ENCODE measurements around the gene GAS7. TPM values are rescaled to one million over a fixed set of nuclear protein-coding genes. Genes with fewer than 3 reads are reported as not detected.
"Not testable (repeated sequence)": the region's sequence is repeated elsewhere in the genome, so short reads cannot be mapped to it uniquely, and the experiment has no call there.

The GAS7 gene
- total RNA-seq, 1 experiment from 2014 or later, result 12.3 TPM

GRCh38 chr17:9922012-9922848 is 276.2 kb downstream of the GAS7 start (continued):
- no peak for TF ChIP-seq GTF2I (CRISPR knock-in tag; conservative IDR thresholded peaks at IDR 0.05)

GRCh38 chr17:9921216-9921615 is 277.2 kb downstream of the GAS7 start:
- H3K36me3 Mint-ChIP-seq; H3K27me3 Mint-ChIP-seq (ENCODE audit: low read depth); ATAC-seq; H3K4me3 Mint-ChIP-seq; H3K9me3 Mint-ChIP-seq; H3K27ac Mint-ChIP-seq; DNase-seq (ENCODE audit: low spot score); H3K4me1 Mint-ChIP-seq; POLR2A ChIA-PET: not testable (repeated sequence)
- CTCF ChIA-PET, result interaction anchor here (0.9 to 1.6 kb wide), 3 partner anchors 8 to 31 kb away, joined by 3 to 6 read pairs (median 5); partner anchors contain the start of gene RCVRN

- CTCF ChIA-PET, result interaction anchor here (0.9 to 1.0 kb wide), 2 partner anchors 10 to 11 kb away, joined by 3 to 4 read pairs; no protein-coding TSS in a partner anchor
- no peak for TF ChIP-seq ZNF396 (CRISPR knock-in tag; IDR thresholded peaks at IDR 0.05; ENCODE audit: borderline replicate concordance)
- TF ChIP-seq IRF1 (CRISPR knock-in tag; IDR thresholded peaks at IDR 0.05), result no peak
- TF ChIP-seq RORB (CRISPR knock-in tag; IDR thresholded peaks at IDR 0.05), result no peak
- TF ChIP-seq, protein P1, sequence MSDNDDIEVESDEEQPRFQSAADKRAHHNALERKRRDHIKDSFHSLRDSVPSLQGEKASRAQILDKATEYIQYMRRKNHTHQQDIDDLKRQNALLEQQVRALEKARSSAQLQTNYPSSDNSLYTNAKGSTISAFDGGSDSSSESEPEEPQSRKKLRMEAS (CRISPR knock-in tag; IDR thresholded peaks at IDR 0.05), result no peak
- TF ChIP-seq, protein P2, sequence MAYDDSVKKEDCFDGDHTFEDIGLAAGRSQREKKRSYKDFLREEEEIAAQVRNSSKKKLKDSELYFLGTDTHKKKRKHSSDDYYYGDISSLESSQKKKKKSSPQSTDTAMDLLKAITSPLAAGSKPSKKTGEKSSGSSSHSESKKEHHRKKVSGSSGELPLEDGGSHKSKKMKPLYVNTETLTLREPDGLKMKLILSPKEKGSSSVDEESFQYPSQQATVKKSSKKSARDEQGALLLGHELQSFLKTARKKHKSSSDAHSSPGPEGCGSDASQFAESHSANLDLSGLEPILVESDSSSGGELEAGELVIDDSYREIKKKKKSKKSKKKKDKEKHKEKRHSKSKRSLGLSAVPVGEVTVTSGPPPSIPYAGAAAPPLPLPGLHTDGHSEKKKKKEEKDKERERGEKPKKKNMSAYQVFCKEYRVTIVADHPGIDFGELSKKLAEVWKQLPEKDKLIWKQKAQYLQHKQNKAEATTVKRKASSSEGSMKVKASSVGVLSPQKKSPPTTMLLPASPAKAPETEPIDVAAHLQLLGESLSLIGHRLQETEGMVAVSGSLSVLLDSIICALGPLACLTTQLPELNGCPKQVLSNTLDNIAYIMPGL (CRISPR knock-in tag; IDR thresholded peaks at IDR 0.05), result no peak
- no peak for TF ChIP-seq SMAD3 (CRISPR knock-in tag; IDR thresholded peaks at IDR 0.05; ENCODE audit: borderline replicate concordance)
- TF ChIP-seq ZNF232 (CRISPR knock-in tag; IDR thresholded peaks at IDR 0.05), result no peak
- TF ChIP-seq, protein P3, sequence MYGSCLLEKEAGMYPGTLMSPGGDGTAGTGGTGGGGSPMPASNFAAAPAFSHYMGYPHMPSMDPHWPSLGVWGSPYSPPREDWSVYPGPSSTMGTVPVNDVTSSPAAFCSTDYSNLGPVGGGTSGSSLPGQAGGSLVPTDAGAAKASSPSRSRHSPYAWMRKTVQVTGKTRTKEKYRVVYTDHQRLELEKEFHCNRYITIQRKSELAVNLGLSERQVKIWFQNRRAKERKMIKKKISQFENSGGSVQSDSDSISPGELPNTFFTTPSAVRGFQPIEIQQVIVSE (CRISPR knock-in tag; IDR thresholded peaks at IDR 0.05; ENCODE audit: borderline replicate concordance), result no peak
- TF ChIP-seq CTCF (IDR thresholded peaks at IDR 0.05), result no peak
- no peak for TF ChIP-seq FOXP1 (CRISPR knock-in tag; IDR thresholded peaks at IDR 0.05; ENCODE audit: borderline replicate concordance)
- TF ChIP-seq, protein P4, sequence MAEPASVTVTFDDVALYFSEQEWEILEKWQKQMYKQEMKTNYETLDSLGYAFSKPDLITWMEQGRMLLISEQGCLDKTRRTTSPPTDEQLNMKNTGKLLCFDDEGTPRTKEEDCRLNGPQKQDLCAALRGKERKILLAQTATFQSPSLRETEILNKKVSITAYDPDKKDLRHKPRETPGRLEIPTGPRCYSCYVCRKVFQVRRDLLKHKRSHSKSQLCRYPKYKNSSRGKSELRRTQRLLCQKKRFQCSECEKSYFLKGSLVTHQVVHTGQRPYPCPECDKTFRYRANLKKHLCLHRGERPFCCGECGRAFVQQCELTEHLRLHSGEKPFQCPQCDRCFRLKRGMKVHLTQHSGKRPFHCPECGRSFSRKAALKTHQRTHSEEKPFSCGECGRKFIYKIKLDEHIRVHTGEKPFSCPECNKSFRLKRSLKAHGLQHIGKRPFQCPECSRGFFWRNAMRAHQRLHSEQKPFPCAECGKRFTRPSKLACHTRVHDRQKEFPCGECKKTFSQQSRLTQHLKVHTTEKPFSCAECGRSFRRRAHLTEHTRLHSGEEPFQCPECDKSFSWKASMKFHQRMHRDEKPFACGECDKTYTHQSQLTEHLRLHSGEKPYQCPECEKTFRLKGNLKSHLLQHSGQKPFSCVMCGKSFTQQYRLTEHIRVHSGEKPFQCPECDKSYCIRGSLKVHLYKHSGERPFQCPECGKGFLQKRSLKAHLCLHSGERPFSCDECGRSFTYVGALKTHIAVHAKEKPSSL (CRISPR knock-in tag; conservative IDR thresholded peaks at IDR 0.05), result no peak
- ATAC-seq, result no peak
- no peak overlapping the region for H3K27ac Mint-ChIP-seq
- H3K4me3 Mint-ChIP-seq, result no peak overlapping the region
- no peaks in the 10 kb centered on the region for H3K9me3 Mint-ChIP-seq
- H3K36me3 Mint-ChIP-seq, result no peaks in the 10 kb centered on the region
- no peaks in the 10 kb centered on the region for H3K4me1 Mint-ChIP-seq
- POLR2A ChIA-PET, result no interaction called here
- no peaks in the 10 kb centered on the region for H3K27me3 Mint-ChIP-seq (ENCODE audit: low read depth)
- DNase-seq (ENCODE audit: low spot score), result no peak
Measured at GRCh38 chr17:9918804-9919352, 279.5 kb downstream of the GAS7 start.

Measured in WTC11 (cell line).